GM18867 (cell line): Measurements from ENCODE around the gene PPP2R5A.
"Not testable (repeated sequence)": the region's sequence is repeated elsewhere in the genome, so short reads cannot be mapped to it uniquely, and the experiment has no call there.

Source experiments
- ATAC-seq: cut with Tn5 transposase; IDR thresholded peaks from one replicate; pipeline ENCODE4 v1.9.1; 2021; ENCODE audit warnings: mild to moderate bottlenecking, moderate library complexity; ENCODE audit not compliant: unreplicated experiment

The PPP2R5A gene

GRCh38 chr1:212294983-212295382 lies 9.8 kb downstream of the PPP2R5A start:
- ATAC-seq, result no peak

- no peak for ATAC-seq
Measured at GRCh38 chr1:212295579-212295978, 10.4 kb downstream of the PPP2R5A start.

GRCh38 chr1:212297338-212297737 lies 12.1 kb downstream of the PPP2R5A start:
- no peak for ATAC-seq

GRCh38 chr1:212301580-212301979 lies 16.4 kb downstream of the PPP2R5A start:
- ATAC-seq, result no peak

GRCh38 chr1:212302745-212303383 lies 17.7 kb downstream of the PPP2R5A start:
- ATAC-seq, result no peak

GRCh38 chr1:212305342-212305741 lies 20.1 kb downstream of the PPP2R5A start:
- ATAC-seq, result no peak

GRCh38 chr1:212305984-212306452 lies 20.8 kb downstream of the PPP2R5A start:
- ATAC-seq, result not testable (repeated sequence)

- no peak for ATAC-seq
Measured at GRCh38 chr1:212309967-212310366, 24.8 kb downstream of the PPP2R5A start.

- ATAC-seq, result no peak
Measured at GRCh38 chr1:212310383-212310782, 25.2 kb downstream of the PPP2R5A start.

GRCh38 chr1:212311836-212312497 lies 26.8 kb downstream of the PPP2R5A start:
- no peak for ATAC-seq

- no peak for ATAC-seq
Measured at GRCh38 chr1:212313616-212314015, 28.4 kb downstream of the PPP2R5A start.

- no peak for ATAC-seq
Measured at GRCh38 chr1:212315184-212315583, 30.0 kb downstream of the PPP2R5A start.

GRCh38 chr1:212315907-212316306 lies 30.7 kb downstream of the PPP2R5A start:
- ATAC-seq, result peak; percentile 49

GRCh38 chr1:212317916-212318315 lies 32.7 kb downstream of the PPP2R5A start:
- ATAC-seq, result no peak

GRCh38 chr1:212321031-212321430 lies 35.8 kb downstream of the PPP2R5A start:
- ATAC-seq, result not testable (repeated sequence)

GRCh38 chr1:212323066-212323465 lies 37.9 kb downstream of the PPP2R5A start:
- no peak for ATAC-seq

- ATAC-seq, result no peak
Measured at GRCh38 chr1:212326541-212326940, 41.3 kb downstream of the PPP2R5A start.

GRCh38 chr1:212328248-212328647 lies 43.0 kb downstream of the PPP2R5A start:
- no peak for ATAC-seq

GRCh38 chr1:212329105-212329504 lies 43.9 kb downstream of the PPP2R5A start:
- ATAC-seq, result no peak

- ATAC-seq, result no peak
Measured at GRCh38 chr1:212341090-212341489, 55.9 kb downstream of the PPP2R5A start.

GRCh38 chr1:212344905-212345304 lies 59.7 kb downstream of the PPP2R5A start:
- ATAC-seq, result no peak

- ATAC-seq, result no peak
Measured at GRCh38 chr1:212346601-212347000, 61.4 kb downstream of the PPP2R5A start.
